Measurements from ENCODE around the gene NR5A2.

The NR5A2 gene

DNA sequence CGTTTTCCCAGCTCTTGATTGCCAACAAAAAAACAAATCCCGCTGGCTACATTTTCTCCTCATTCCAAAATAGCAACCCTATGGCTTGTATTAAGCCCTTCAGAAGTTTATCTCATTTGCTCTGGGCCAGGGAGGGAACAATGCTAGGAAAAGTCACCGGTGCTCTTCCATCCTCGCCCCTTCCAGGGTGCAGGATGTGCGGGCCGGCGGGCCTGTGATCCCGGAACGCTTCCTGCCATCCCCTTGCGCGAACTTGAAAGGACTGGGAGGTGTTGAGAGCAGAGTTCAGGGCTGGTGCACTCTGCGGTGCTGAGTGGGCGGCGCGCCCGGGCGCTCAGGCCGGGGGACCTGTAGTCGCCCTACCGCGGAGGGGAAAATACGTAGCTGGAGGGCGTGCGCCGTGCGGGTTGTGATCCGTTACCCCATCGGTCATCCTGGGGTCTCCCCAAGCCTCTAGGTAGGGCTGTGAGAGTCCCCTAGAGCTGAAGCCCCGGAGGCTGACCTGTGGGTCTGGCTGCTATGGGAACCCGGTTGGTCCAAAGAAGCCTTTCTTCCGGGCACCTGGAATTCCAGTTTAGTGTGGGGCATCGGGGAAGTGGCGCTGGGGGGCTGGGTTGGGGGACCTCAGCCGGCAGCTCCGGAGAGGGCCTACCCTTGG lies 13.1 kb downstream of the NR5A2 start:
- peaks cover 7% of the 10 kb centered on the region; the same call in 1 of the 2 replicates for H3K4me1 ChIP-seq (ENCODE audit: insufficient read depth, low read length)
- no peaks in the 10 kb centered on the region for H3K36me3 ChIP-seq (ENCODE audit: insufficient read depth, low read length)
- H3K9me3 ChIP-seq (ENCODE audit: control insufficient read depth, insufficient read depth, low read length), result no peaks in the 10 kb centered on the region
- peak overlapping the region; percentile 87 for H3K9ac ChIP-seq (ENCODE audit: low read depth, low read length)

DNA sequence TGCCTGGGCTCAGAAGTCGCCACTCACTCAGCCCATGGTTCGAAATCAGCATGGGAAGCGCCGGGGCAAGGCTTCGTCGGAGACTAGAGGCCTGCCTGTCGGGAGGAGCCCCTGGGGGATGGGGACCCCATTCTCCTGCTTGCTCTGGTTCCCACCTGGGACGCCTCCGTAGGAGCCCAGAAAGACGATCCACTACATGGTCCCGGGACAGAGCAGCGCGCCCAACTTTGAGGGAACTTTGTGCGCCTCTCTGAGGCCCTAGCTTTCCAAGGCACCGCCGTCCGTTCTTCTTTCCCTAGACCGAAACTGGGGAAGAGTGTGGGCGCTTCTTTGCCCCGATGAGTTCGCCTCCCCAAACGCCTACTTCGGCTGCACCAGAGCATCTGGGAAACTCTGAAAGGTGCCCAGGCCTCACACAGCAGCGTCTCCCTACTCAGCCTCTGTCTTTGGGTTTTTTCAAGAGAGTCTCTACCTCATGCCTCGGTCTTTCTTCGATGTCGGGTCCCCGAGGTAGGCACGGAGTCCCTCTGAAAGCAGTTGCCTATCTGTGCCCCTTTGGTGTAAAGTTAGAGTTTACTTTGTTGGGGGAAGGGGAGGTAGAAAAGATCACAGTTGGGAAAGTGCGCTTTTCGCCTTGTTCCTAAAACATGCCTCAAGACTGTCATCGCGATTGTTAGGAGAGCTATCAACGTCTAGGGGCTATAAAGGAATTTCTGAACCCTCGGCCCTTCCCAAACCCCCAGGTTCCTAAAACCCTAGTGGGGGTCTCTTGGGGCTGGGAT lies 14.0 kb downstream of the NR5A2 start:
- H3K9me3 ChIP-seq (ENCODE audit: control insufficient read depth, insufficient read depth, low read length), result no peaks in the 10 kb centered on the region

DNA sequence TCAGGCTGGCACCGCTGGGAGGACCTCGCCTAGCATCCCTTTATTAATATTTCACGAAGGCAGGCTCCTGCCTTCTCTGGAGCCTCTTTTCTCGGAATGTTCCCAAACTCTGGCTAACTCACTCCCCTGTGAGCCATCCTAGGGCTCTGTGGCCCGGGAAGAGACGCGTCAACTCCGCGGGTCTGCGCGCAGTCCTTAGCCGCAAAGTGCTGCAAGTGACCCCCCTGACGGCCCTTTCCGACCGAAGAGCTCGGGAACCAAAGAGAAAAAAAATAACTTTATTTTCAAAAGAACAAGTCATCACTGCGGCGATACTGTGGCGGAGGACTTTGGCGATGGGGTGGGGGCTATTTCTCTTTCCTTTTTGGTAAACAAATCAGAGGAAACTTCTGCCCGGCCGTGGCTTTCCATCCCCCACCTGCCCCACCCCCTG lies 14.6 kb downstream of the NR5A2 start:
- no peaks in the 10 kb centered on the region for H3K36me3 ChIP-seq (ENCODE audit: insufficient read depth, low read length)
- peak overlapping the region; percentile 87; the same call in 1 of the 2 replicates for H3K9ac ChIP-seq (ENCODE audit: low read depth, low read length)
- H3K9me3 ChIP-seq (ENCODE audit: control insufficient read depth, insufficient read depth, low read length), result no peaks in the 10 kb centered on the region
- H3K4me1 ChIP-seq (ENCODE audit: insufficient read depth, low read length), result peaks cover 11% of the 10 kb centered on the region; the same call in 1 of the 2 replicates

More for the DNA sequence above, 14.0 kb downstream of the NR5A2 start:
- peak overlapping the region; percentile 87; the same call in 1 of the 2 replicates for H3K9ac ChIP-seq (ENCODE audit: low read depth, low read length)
- H3K4me1 ChIP-seq (ENCODE audit: insufficient read depth, low read length), result peaks cover 7% of the 10 kb centered on the region; the same call in 1 of the 2 replicates
- H3K36me3 ChIP-seq (ENCODE audit: insufficient read depth, low read length), result no peaks in the 10 kb centered on the region

DNA sequence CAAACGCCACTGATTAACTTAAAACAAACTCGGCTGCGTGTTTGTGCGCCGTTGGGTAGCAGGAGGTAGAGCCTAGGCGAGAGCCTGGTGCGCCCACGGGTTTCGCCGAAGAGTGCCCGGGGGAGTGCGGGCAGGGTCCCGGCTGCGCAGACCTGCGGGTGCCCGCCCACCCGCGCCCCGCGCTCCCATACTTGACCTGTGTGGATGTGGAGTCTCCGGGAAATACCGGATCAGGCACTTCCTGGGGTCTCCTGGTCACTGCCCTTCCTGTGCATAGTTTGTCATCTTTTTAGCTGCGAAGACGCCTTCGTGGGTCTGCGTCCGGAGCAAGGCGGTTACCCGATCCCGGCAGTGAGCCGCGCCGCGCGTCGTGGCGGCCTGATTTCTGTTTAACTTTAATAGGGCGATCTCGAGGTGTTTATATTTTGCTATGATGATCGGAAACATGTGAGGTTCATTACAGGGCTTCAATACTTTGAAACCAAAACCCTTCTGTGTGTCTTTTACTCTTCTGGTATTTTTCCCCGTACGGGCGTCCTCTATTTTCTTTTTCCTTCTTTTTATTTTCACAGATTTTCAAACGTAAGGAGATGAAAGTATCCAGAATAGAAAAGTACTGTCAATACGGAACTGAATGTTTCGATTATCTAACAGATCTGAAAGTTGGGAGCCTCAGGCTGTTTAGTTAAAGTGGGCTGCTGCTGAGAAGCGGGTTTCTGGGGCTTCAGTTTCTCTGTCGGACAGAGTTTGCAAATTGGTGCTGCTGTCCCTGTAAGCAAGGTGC lies 15.2 kb downstream of the NR5A2 start:
- no peaks in the 10 kb centered on the region for H3K36me3 ChIP-seq (ENCODE audit: insufficient read depth, low read length)
- no peaks in the 10 kb centered on the region for H3K9me3 ChIP-seq (ENCODE audit: control insufficient read depth, insufficient read depth, low read length)
- peak overlapping the region; percentile 87; the same call in 1 of the 2 replicates for H3K9ac ChIP-seq (ENCODE audit: low read depth, low read length)
- H3K4me1 ChIP-seq (ENCODE audit: insufficient read depth, low read length), result peaks cover 10% of the 10 kb centered on the region; the same call in 1 of the 2 replicates

DNA sequence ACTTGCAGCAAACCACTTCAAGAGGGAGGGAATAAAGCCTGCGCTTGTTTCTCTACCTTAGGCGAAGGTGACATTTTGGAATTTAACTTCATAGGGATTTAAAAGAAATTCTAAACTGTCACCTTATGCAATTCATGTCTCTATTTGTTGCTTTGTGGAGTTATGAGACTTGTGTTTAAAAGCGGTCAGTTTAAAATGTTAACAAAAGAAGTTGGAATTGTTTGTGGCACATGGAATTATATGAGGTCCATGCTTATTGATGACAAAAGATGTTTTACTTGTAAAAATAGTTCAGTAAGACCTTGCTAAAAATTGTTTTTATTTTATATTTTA lies 15.8 kb downstream of the NR5A2 start:
- H3K36me3 ChIP-seq (ENCODE audit: insufficient read depth, low read length), result no peaks in the 10 kb centered on the region
- peaks cover 7% of the 10 kb centered on the region; the same call in 1 of the 2 replicates for H3K4me1 ChIP-seq (ENCODE audit: insufficient read depth, low read length)
- peak overlapping the region; percentile 87; the same call in 1 of the 2 replicates for H3K9ac ChIP-seq (ENCODE audit: low read depth, low read length)
- no peaks in the 10 kb centered on the region for H3K9me3 ChIP-seq (ENCODE audit: control insufficient read depth, insufficient read depth, low read length)

DNA sequence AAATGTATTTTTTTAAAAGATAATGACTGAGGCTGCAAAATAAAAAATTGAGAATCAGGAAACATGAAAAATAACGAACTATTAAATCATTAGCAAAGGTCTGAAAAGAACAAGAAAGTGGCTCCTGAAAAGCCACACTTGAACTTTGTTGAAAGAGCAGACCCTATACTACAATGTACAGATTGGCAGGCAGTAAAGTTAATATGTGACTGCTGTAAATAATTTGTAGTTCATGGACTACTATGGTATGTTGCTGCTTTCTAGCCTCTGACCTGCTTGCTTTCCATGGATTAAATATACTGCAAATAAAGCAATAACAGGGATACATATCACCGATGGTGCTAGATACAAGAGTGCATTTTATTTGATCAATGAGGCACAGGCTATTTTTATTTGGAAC lies 18.6 kb downstream of the NR5A2 start:
- no peak overlapping the region for H3K9ac ChIP-seq (ENCODE audit: low read depth, low read length)
- H3K36me3 ChIP-seq (ENCODE audit: insufficient read depth, low read length), result no peaks in the 10 kb centered on the region
- peaks cover 16% of the 10 kb centered on the region; the same call in 1 of the 2 replicates for H3K4me1 ChIP-seq (ENCODE audit: insufficient read depth, low read length)
- no peaks in the 10 kb centered on the region for H3K9me3 ChIP-seq (ENCODE audit: control insufficient read depth, insufficient read depth, low read length)

DNA sequence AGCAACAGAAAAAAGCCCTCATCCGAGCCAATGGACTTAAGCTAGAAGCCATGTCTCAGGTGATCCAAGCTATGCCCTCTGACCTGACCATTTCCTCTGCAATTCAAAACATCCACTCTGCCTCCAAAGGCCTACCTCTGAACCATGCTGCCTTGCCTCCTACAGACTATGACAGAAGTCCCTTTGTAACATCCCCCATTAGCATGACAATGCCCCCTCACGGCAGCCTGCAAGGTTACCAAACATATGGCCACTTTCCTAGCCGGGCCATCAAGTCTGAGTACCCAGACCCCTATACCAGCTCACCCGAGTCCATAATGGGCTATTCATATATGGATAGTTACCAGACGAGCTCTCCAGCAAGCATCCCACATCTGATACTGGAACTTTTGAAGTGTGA lies 20.7 kb downstream of the NR5A2 start:
- peak overlapping the region; percentile 42 for H3K9ac ChIP-seq (ENCODE audit: low read depth, low read length)
- no peaks in the 10 kb centered on the region for H3K36me3 ChIP-seq (ENCODE audit: insufficient read depth, low read length)
- peaks cover 16% of the 10 kb centered on the region for H3K4me1 ChIP-seq (ENCODE audit: insufficient read depth, low read length)
- no peaks in the 10 kb centered on the region for H3K9me3 ChIP-seq (ENCODE audit: control insufficient read depth, insufficient read depth, low read length)

DNA sequence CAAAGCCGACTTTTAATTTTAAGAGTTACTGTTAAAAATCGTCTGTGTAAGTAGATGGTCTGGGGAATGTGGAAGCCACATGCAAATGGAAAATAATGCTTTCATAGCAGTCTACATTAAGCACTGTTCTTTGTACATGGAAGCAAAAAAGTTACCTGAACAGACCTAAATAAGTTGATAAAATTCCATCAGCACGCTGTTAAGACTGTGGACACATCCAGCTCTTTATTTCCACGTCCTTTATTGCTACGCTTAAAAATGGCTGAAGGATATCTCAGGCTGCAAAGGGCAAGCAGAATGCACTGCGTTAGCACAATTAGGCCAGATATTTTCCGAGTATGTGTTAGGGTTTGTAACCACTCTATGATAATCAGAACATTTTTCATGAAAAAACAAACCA lies 22.3 kb downstream of the NR5A2 start:
- H3K4me1 ChIP-seq (ENCODE audit: insufficient read depth, low read length), result peaks cover 24% of the 10 kb centered on the region
- H3K9me3 ChIP-seq (ENCODE audit: control insufficient read depth, insufficient read depth, low read length), result no peaks in the 10 kb centered on the region
- no peaks in the 10 kb centered on the region for H3K36me3 ChIP-seq (ENCODE audit: insufficient read depth, low read length)
- peak overlapping the region; percentile 5; the same call in 1 of the 2 replicates for H3K9ac ChIP-seq (ENCODE audit: low read depth, low read length)

DNA sequence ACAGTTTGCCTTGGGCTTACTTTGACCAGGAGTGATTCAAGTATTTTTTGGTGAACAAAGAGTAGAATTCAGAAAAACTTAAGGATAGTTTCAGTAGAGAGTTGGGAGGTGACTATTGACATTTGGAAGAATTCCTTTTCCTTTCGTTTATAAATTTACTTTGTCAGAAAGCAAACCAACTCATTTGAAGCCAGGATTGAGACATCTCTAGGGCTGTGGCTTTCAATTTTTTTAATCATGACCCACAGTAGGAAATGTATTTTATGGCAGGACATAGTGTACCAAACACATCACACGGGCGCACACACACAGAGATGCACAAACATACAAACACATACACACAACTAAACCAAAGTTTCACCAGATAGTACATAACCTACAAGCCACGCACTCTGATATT lies 24.1 kb downstream of the NR5A2 start:
- Histone ChIP-seq H3K9ac (ENCODE audit: low read depth, low read length) (no peak overlapping the region), H3K36me3 (ENCODE audit: insufficient read depth, low read length) (no peaks in the 10 kb centered on the region), H3K9me3 (ENCODE audit: control insufficient read depth, insufficient read depth, low read length) (no peaks in the 10 kb centered on the region), H3K4me1 (ENCODE audit: insufficient read depth, low read length) (peaks cover 24% of the 10 kb centered on the region)

DNA sequence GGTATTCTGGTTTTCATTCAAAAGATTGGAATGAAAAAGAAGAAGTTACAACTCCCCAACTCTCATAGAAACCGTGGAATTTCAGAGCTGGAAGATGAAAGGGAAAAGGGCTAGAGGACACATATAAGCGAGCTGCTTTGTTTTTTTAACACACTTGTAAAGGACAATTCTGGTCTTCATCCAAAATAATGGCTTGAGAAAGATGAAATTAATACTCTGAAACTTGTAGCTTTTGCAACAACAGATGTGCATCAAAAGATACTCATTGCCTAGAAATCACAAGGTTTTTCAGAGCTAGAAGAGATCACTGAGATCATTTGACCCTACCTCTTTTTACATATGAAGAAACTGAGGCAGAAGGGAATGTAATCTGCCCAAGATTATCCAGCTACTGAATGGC lies 25.6 kb downstream of the NR5A2 start:
- Histone ChIP-seq H3K9ac (ENCODE audit: low read depth, low read length) (no peak overlapping the region), H3K9me3 (ENCODE audit: control insufficient read depth, insufficient read depth, low read length) (no peaks in the 10 kb centered on the region), H3K36me3 (ENCODE audit: insufficient read depth, low read length) (no peaks in the 10 kb centered on the region), H3K4me1 (ENCODE audit: insufficient read depth, low read length) (peaks cover 17% of the 10 kb centered on the region)

DNA sequence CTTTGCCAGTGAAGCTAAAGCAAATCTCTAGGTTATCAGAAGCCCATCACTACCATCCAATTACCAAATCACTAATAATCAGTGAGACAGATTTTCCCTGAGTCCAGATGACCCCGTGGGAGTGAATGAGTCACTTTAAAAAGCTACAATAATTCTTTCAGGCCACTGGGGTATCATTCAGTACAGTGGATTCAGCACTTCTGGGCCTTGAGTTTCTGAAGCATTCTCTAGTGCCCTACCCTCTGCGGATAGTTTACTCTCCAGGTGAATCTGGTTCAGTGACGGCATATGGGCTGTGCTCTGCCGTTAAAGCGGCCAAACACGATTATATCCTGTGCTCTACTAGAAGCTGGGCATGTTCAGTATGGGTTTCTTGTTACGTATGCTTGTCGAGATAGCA lies 26.1 kb downstream of the NR5A2 start:
- no peaks in the 10 kb centered on the region for H3K36me3 ChIP-seq (ENCODE audit: insufficient read depth, low read length)
- H3K9ac ChIP-seq (ENCODE audit: low read depth, low read length), result no peak overlapping the region
- H3K4me1 ChIP-seq (ENCODE audit: insufficient read depth, low read length), result peaks cover 17% of the 10 kb centered on the region
- no peaks in the 10 kb centered on the region for H3K9me3 ChIP-seq (ENCODE audit: control insufficient read depth, insufficient read depth, low read length)

DNA sequence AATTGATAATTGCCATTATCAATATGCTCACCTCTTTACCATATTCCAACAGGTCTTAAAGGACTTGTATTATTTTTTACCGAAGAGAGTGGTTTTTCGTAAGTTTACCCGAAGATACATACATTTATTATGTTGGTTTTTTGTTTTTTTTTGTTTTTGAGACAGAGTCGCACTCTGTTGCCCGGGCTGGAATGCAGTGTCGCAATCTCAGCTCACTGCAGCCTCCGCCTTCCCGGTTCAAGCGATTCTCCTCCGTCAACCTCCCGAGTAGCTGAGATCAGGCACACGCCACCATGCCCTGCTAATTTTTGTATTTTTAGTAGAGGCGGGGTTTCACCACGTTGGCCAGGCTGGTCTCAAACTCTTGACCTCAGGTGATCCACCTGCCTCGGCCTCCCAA lies 30.8 kb downstream of the NR5A2 start:
- Histone ChIP-seq H3K36me3 (ENCODE audit: insufficient read depth, low read length) (no peaks in the 10 kb centered on the region), H3K9ac (ENCODE audit: low read depth, low read length) (no peak overlapping the region), H3K9me3 (ENCODE audit: control insufficient read depth, insufficient read depth, low read length) (no peaks in the 10 kb centered on the region), H3K4me1 (ENCODE audit: insufficient read depth, low read length) (peaks cover 8% of the 10 kb centered on the region)

DNA sequence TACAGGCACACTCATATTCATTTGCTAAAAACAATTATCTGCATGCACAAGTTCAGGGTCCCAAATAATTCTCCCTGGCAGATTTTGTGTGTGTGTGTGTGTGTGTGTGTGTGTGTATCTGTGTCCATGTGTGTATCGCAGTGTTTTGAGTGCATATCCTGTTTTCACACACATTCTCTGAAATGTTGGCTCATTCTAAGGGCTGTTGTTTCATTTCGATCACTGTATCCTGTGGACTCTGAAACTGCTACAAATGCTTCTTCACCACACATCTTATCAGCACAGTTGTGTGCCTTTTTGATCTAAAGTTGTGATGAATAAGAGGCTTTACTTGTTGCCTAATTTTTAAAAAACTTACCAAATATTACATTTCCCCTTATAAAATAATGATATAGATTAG lies 34.6 kb downstream of the NR5A2 start:
- Histone ChIP-seq H3K36me3 (ENCODE audit: insufficient read depth, low read length) (no peaks in the 10 kb centered on the region; the same call in 1 of the 2 replicates), H3K9me3 (ENCODE audit: control insufficient read depth, insufficient read depth, low read length) (no peaks in the 10 kb centered on the region), H3K4me1 (ENCODE audit: insufficient read depth, low read length) (no peaks in the 10 kb centered on the region), H3K9ac (ENCODE audit: low read depth, low read length) (no peak overlapping the region)

DNA sequence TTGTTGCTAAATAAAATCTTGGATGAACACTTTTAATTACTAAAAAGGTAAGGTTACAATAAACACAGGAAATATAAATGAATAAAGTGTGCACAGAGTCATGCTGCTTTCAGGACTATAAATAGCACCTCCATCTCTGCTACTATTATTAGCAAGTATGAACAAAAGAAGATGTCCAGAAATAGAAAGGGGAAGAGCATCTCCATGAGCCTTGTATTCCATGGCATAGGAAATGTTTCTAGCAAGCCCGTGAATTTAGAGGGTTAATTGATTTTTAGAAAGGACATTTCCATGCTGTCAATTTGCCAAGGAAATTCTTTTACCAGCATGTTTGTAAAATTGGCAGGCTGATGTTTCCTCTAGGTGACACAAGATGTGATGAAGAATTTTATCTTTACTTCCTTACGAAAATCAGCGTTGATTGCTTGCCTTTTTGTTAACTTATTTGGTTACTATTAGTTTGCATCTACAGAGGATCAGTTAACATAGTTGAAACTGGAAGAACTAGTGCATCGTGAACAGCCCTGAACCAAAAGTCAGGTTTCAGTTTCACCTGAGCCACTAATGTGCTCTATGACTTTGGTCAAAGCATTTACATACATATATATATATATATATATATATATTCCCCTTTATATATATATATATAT lies 45.3 kb downstream of the NR5A2 start:
- Histone ChIP-seq H3K4me1 (ENCODE audit: insufficient read depth, low read length) (peaks cover 17% of the 10 kb centered on the region; the same call in 1 of the 2 replicates), H3K9ac (ENCODE audit: low read depth, low read length) (no peak overlapping the region), H3K36me3 (ENCODE audit: insufficient read depth, low read length) (no peaks in the 10 kb centered on the region), H3K9me3 (ENCODE audit: control insufficient read depth, insufficient read depth, low read length) (no peaks in the 10 kb centered on the region)
